HepG2 (cell line): Measurements from ENCODE around the gene ARMH1. TPM values are rescaled to one million over a fixed set of nuclear protein-coding genes. Genes with fewer than 3 reads are reported as not detected.

Experiments used
- ARID2 ChIP-seq: sonication (generic); formaldehyde crosslinking; IDR thresholded peaks from 2 replicates; pipeline ENCODE4 v1.8.1; 2022; ENCODE audit warnings: mild to moderate bottlenecking, missing genetic modification reagents, borderline replicate concordance
- ARID3A ChIP-seq: IDR thresholded peaks from 2 replicates; pipeline ENCODE4 v1.6.1; 2012; ENCODE audit warnings: low read depth, low read length, improper control_type of control experiment
- ETV6 ChIP-seq: sonication (generic); formaldehyde crosslinking; conservative IDR thresholded peaks from 2 replicates; pipeline ENCODE4 v1.4.0; 2020; ENCODE audit warnings: missing genetic modification reagents
- GABPB1 ChIP-seq: IDR thresholded peaks from 2 replicates; pipeline ENCODE4 v1.6.1; 2016; ENCODE audit warnings: mild to moderate bottlenecking, missing genetic modification reagents, moderate library complexity, missing compliant biosample characterization
- HOXA5 ChIP-seq: sonication (generic); formaldehyde crosslinking; IDR thresholded peaks from 2 replicates; pipeline ENCODE4 v1.4.0; 2020; ENCODE audit warnings: missing genetic modification reagents
- ISX ChIP-seq: sonication (generic); formaldehyde crosslinking; conservative IDR thresholded peaks from 2 replicates; pipeline ENCODE4 v1.5.0; 2020; ENCODE audit warnings: missing genetic modification reagents
- PREB ChIP-seq: sonication (generic); formaldehyde crosslinking; IDR thresholded peaks from 2 replicates; pipeline ENCODE4 v1.4.0; 2020; ENCODE audit warnings: missing genetic modification reagents
- TBX2 ChIP-seq: sonication (generic); formaldehyde crosslinking; IDR thresholded peaks from 2 replicates; pipeline ENCODE4 v1.5.0; 2020; ENCODE audit warnings: missing genetic modification reagents, mild to moderate bottlenecking, borderline replicate concordance
- ZNF317 ChIP-seq: sonication (generic); formaldehyde crosslinking; IDR thresholded peaks from 2 replicates; pipeline ENCODE4 v1.5.0; 2020; ENCODE audit warnings: mild to moderate bottlenecking, missing genetic modification reagents
- ZNF326 ChIP-seq: sonication (generic); formaldehyde crosslinking; IDR thresholded peaks from 2 replicates; pipeline ENCODE4 v1.4.0; 2020; ENCODE audit warnings: missing genetic modification reagents, borderline replicate concordance
- ZNF432 ChIP-seq: sonication (generic); formaldehyde crosslinking; IDR thresholded peaks from 2 replicates; pipeline ENCODE4 v1.5.0; 2020; ENCODE audit warnings: missing genetic modification reagents, mild to moderate bottlenecking, borderline replicate concordance
- ZNF567 ChIP-seq: sonication (generic); formaldehyde crosslinking; IDR thresholded peaks from 2 replicates; pipeline ENCODE4 v1.8.1; 2023; ENCODE audit warnings: mild to moderate bottlenecking, missing genetic modification reagents, borderline replicate concordance
- polyA plus RNA-seq, 8 experiments: library from polyadenylated mRNA; depleted of rRNA in 3 of 8; stranded (reverse) in 7 of 8; unstranded in 1 of 8; fragments of >200 nt; fragmentation: Illumina TruSeq in 4 of 8; extraction: Trizol in 4 of 8; gene quantifications; 2 replicates each; pipeline versions ENCODE4 v1.2.1 to v1.2.3, GENCODE V29; 2011 to 2016; ENCODE audit warnings: low read depth in 4 of 8, missing spikeins in 1 of 8, mixed read lengths in 1 of 8; ENCODE audit not compliant: insufficient read depth in 1 of 8
- total RNA-seq, 5 experiments: library from RNA; depleted of rRNA; stranded (reverse); fragments of >200 nt; fragmentation: Illumina TruSeq; extraction: Trizol; gene quantifications; 2 replicates each; pipeline ENCODE4 v1.2.3, GENCODE V29; 2016; ENCODE audit warnings: low read depth in 1 of 5
- TF ChIP-seq, protein P1 (sequence below), 2 experiments: sonication (generic) in 1 of 2; formaldehyde crosslinking in 1 of 2; IDR thresholded peaks; 2 replicates each; pipeline versions ENCODE4 v1.4.0 to v1.6.1; 2016 to 2020; ENCODE audit warnings: borderline replicate concordance in 1 of 2, low read depth in 1 of 2, mild to moderate bottlenecking in 1 of 2, missing genetic modification reagents in 1 of 2
- TF ChIP-seq, protein P2 (sequence below): IDR thresholded peaks from 2 replicates; pipeline ENCODE4 v1.6.1; 2016
- TF ChIP-seq, protein P3 (sequence below): IDR thresholded peaks from 2 replicates; pipeline ENCODE4 v1.6.1; 2016; ENCODE audit warnings: missing compliant biosample characterization, missing genetic modification reagents, borderline replicate concordance

ARMH1 gene
- total and polyA plus RNA-seq, 2 of the 13 experiments (the other 11 are each of a cell fraction or from before 2014, with no cell fraction given), result 0.69 TPM; not detected in 1

DNA sequence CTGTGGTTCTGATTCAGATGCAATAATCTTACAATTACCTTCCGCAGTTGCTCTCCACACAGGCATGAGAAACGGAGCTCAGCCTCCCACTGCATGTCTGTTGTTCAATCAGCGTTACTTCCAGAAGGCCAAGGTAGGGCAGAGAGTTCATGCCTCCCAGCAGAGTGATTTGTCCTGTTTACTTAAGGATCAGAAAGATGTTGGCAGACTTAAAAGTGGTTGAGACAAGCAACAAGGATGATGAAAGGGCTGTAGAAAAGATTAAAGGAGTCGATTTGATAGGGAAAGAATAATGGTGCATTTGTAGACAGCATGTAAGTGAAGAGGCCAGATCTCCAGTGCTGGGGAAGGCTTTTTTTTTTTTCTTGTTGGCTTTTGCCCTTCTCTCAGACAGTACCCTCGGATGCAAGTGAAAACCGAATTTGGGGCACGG lies 26.6 kb downstream of the ARMH1 start (continued):
- TF ChIP-seq, protein P1, sequence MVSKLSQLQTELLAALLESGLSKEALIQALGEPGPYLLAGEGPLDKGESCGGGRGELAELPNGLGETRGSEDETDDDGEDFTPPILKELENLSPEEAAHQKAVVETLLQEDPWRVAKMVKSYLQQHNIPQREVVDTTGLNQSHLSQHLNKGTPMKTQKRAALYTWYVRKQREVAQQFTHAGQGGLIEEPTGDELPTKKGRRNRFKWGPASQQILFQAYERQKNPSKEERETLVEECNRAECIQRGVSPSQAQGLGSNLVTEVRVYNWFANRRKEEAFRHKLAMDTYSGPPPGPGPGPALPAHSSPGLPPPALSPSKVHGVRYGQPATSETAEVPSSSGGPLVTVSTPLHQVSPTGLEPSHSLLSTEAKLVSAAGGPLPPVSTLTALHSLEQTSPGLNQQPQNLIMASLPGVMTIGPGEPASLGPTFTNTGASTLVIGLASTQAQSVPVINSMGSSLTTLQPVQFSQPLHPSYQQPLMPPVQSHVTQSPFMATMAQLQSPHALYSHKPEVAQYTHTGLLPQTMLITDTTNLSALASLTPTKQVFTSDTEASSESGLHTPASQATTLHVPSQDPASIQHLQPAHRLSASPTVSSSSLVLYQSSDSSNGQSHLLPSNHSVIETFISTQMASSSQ (IDR thresholded peaks at IDR 0.05; ENCODE audit: low read depth), result no peak
- TF ChIP-seq, protein P1 (CRISPR knock-in tag; IDR thresholded peaks at IDR 0.05; ENCODE audit: borderline replicate concordance), result peak; percentile 47; the same call in 1 of the 2 replicates
- no peak for TF ChIP-seq GABPB1 (CRISPR knock-in tag)
- TF ChIP-seq, protein P2, sequence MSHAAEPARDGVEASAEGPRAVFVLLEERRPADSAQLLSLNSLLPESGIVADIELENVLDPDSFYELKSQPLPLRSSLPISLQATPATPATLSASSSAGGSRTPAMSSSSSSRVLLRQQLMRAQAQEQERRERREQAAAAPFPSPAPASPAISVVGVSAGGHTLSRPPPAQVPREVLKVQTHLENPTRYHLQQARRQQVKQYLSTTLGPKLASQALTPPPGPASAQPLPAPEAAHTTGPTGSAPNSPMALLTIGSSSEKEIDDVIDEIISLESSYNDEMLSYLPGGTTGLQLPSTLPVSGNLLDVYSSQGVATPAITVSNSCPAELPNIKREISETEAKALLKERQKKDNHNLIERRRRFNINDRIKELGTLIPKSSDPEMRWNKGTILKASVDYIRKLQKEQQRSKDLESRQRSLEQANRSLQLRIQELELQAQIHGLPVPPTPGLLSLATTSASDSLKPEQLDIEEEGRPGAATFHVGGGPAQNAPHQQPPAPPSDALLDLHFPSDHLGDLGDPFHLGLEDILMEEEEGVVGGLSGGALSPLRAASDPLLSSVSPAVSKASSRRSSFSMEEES (CRISPR knock-in tag), result 0 out of 2 replicates have a peak, but pooled peaks have one; percentile 34
- TF ChIP-seq ZNF432 (CRISPR knock-in tag), result no peak
- TF ChIP-seq TBX2 (CRISPR knock-in tag), result peak; percentile 73; the same call in 1 of the 2 replicates
- no peak for TF ChIP-seq PREB (CRISPR knock-in tag)
- TF ChIP-seq, protein P3, sequence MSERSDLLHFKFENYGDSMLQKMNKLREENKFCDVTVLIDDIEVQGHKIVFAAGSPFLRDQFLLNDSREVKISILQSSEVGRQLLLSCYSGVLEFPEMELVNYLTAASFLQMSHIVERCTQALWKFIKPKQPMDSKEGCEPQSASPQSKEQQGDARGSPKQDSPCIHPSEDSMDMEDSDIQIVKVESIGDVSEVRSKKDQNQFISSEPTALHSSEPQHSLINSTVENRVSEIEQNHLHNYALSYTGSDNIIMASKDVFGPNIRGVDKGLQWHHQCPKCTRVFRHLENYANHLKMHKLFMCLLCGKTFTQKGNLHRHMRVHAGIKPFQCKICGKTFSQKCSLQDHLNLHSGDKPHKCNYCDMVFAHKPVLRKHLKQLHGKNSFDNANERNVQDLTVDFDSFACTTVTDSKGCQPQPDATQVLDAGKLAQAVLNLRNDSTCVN (CRISPR knock-in tag), result no peak
- TF ChIP-seq ZNF326 (CRISPR knock-in tag), result no peak
- TF ChIP-seq ARID2 (CRISPR knock-in tag), result peak; percentile 63; the same call in 1 of the 2 replicates
- no peak for TF ChIP-seq ZNF567 (CRISPR knock-in tag)
- TF ChIP-seq ZNF317 (CRISPR knock-in tag), result no peak
- TF ChIP-seq ETV6, result no peak
- no peak for TF ChIP-seq ISX
- no peak for TF ChIP-seq HOXA5 (CRISPR knock-in tag)
- no peak; the same call in none of the 2 replicates for TF ChIP-seq ARID3A
